ENCODE data around the gene SHANK1.

Gene SHANK1

DNA sequence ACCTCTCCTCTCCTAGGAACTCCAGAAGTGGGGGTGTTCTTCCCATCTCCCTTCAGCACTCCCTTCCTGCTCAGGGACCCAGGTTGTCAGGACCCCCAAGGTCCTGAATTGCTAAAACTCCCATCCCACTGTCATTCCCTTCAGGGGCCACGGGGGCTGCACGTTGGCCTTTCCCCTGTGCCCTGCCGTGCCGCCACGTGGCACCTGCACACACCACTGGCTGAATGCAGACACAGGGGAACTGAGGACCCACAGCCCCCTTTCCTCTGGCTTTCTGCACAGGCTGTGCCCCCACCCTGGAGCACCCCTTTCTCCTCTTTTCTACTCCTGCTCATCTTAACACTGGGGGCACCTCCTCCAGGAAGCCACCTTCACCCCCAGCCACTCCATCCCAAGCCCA is 9.0 kb downstream of the SHANK1 start:
- Histone ChIP-seq H3K4me3 (ENCODE audit: low read depth, low read length) (no peak overlapping the region), H3K9me3 (ENCODE audit: control insufficient read depth, insufficient read depth, low read depth, low read length) (no peaks in the 10 kb centered on the region), H3K36me3 (ENCODE audit: control insufficient read depth, insufficient read depth, low read length) (no peaks in the 10 kb centered on the region), H3K4me1 (ENCODE audit: control insufficient read depth, insufficient read depth, low read length) (no peaks in the 10 kb centered on the region), H3K27me3 (ENCODE audit: control insufficient read depth, insufficient read depth, low read length) (peaks cover 36% of the 10 kb centered on the region), H3K27ac (ENCODE audit: low read depth, low read length) (no peak overlapping the region), H3K9ac (ENCODE audit: low read length) (no peak overlapping the region)

DNA sequence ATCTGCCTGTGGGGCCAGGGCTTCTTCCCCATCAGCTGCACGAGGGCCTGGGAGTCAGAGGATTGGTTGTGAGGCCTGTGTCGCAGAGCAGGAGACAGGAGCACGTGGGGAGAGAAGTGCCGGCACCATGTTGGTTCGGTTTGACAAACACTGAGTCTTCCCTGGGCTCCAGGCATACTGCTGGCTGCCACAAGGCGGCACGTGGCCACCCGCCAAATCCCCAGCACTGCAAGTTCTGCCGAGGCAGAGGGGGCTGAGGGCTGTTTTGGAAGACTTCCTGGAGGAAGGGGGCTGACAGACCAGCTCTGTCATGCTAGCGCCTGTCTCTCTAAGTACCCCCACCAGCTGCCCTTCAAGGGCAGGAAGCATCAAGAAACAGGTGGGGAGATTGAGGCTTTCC is 9.5 kb downstream of the SHANK1 start:
- Histone ChIP-seq H3K27me3 (ENCODE audit: control insufficient read depth, insufficient read depth, low read length) (peaks cover 31% of the 10 kb centered on the region), H3K9ac (ENCODE audit: low read length) (no peak overlapping the region), H3K36me3 (ENCODE audit: control insufficient read depth, insufficient read depth, low read length) (no peaks in the 10 kb centered on the region), H3K27ac (ENCODE audit: low read depth, low read length) (no peak overlapping the region), H3K4me1 (ENCODE audit: control insufficient read depth, insufficient read depth, low read length) (no peaks in the 10 kb centered on the region), H3K9me3 (ENCODE audit: control insufficient read depth, insufficient read depth, low read depth, low read length) (no peaks in the 10 kb centered on the region), H3K4me3 (ENCODE audit: low read depth, low read length) (no peak overlapping the region)

DNA sequence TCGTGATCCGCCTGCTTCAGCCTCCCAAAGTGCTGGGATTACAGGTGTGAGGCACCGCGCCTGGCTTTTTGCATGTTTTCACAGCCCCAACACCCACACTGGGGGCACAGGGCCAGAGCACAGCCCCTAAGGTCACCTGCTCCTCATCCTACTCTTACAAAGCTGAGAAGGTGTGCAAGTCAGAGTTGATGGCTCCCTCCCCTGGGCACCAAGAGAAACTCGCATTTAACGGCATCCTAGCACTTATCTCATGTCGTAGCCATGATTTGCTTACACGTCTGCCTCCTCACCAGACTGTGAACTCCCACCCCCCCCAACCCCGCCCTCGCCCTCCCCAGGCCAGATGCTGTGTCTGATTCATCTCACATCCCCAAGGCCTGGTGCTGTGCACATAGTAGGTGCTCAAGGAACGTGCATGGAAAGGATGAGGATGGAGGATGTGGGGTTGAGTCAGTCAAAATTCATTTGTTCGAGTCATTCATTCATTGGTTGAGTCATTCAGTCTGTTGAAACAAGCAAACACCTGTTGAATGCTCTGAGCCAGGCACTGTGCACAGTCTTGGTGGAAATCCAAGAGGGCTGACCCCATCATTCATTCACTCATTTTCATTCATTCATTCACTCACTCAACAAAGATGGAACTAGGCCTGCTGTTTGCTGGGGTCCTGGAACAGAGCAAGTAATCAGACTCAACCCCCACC is 11.3 kb downstream of the SHANK1 start:
- Histone ChIP-seq H3K27ac (ENCODE audit: low read depth, low read length) (no peak overlapping the region), H3K4me3 (ENCODE audit: low read depth, low read length) (no peak overlapping the region), H3K9me3 (ENCODE audit: control insufficient read depth, insufficient read depth, low read depth, low read length) (no peaks in the 10 kb centered on the region), H3K9ac (ENCODE audit: low read length) (no peak overlapping the region), H3K36me3 (ENCODE audit: control insufficient read depth, insufficient read depth, low read length) (no peaks in the 10 kb centered on the region), H3K4me1 (ENCODE audit: control insufficient read depth, insufficient read depth, low read length) (no peaks in the 10 kb centered on the region), H3K27me3 (ENCODE audit: control insufficient read depth, insufficient read depth, low read length) (peaks cover 40% of the 10 kb centered on the region)

DNA sequence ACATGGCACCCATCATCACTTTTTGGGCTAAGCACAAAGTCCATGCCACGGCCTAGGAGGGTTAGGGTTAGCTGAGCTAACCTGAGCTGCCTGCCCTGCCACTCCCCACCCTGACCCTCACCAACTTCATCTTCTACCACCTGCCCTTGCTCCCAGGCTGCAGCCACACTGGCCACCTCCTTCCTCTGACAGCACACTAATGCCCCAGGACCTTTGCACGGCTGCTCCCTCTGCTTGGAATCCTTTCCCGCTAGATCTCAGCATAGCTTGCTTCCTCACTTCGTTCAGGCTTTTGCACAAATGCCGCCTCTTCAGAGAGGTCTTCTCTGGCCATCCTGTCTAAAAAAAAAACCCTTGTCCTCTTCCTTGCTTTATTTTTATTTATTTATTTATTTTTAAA is 13.2 kb downstream of the SHANK1 start:
- Histone ChIP-seq H3K36me3 (ENCODE audit: control insufficient read depth, insufficient read depth, low read length) (no peaks in the 10 kb centered on the region), H3K4me1 (ENCODE audit: control insufficient read depth, insufficient read depth, low read length) (no peaks in the 10 kb centered on the region), H3K27ac (ENCODE audit: low read depth, low read length) (no peak overlapping the region)

DNA sequence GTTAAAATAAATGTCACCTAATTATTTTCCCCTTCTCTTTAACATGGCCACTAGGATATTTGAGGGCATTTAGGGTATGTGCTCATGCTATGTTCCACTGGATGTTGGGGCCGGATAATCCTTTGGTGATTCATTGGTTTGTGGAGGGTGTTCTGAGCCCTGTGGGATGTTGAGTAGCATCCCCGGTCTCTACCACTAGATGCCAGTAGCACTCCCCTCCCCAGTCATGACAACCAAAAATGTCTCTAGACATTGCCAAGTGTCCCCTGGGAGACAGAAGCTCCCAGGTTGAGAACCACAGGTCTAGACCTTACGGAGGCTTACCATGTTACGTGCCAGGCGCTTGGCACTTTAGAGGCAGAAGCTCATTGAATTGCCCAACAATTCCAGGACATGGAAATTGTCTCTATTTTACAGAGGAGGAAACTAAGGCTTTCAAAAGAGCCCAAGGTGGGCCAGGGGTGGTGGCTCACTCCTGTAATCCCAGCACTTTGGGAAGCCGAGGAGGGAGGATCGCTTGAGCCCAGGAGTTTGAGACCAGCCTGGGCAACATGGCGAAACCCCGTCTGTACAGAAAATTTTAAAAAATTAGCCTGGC is 14.1 kb downstream of the SHANK1 start:
- Histone ChIP-seq H3K9ac (ENCODE audit: low read length) (no peak overlapping the region), H3K27ac (ENCODE audit: low read depth, low read length) (no peak overlapping the region), H3K9me3 (ENCODE audit: control insufficient read depth, insufficient read depth, low read depth, low read length) (no peaks in the 10 kb centered on the region), H3K4me1 (ENCODE audit: control insufficient read depth, insufficient read depth, low read length) (no peaks in the 10 kb centered on the region), H3K4me3 (ENCODE audit: low read depth, low read length) (no peak overlapping the region), H3K27me3 (ENCODE audit: control insufficient read depth, insufficient read depth, low read length) (peaks cover 51% of the 10 kb centered on the region), H3K36me3 (ENCODE audit: control insufficient read depth, insufficient read depth, low read length) (no peaks in the 10 kb centered on the region)

More for the DNA sequence above, 13.2 kb downstream of the SHANK1 start:
- Histone ChIP-seq H3K27me3 (ENCODE audit: control insufficient read depth, insufficient read depth, low read length) (peaks cover 52% of the 10 kb centered on the region), H3K9ac (ENCODE audit: low read length) (no peak overlapping the region), H3K9me3 (ENCODE audit: control insufficient read depth, insufficient read depth, low read depth, low read length) (no peaks in the 10 kb centered on the region), H3K4me3 (ENCODE audit: low read depth, low read length) (no peak overlapping the region)

DNA sequence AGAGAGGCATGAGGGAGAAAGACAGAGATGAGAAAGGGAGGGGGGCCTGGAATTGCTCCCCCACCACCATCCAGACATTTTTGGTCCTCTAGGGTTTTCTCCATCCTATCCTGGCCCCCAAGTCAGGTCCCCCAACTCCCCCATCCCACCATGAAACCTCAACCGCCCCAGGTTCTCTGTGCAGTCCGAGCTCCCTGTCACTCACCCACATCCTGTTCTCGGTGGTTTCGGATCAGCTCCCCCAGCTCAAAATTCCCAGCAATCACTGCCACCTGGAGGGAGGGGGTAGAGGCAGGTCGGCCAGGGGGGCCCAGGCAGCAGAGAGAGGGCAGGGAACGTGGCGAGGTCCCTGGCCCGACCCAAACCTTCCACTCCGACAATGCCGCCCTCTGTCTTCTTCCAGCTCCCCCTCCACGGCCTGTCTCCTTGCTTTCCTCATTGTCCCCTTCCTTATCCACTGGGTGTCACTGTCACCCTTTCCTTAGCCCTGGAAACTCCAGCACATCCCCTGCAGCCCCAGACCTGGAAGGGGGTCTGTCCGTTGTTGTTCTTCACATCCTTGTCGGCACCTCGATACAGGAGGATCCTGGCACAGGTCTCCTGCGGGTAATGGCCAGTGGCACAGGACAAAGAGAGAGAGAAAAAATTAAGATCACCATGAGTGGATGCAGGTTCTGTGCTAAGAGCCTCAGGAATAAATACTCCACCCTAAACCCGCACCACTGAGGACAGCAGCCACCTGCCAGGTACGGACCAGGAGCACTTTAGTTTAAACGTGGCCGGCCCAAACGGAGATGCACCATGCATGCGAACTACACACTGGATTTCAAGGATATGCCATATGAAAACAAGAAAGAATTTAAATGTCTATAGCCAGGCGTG is 15.4 kb downstream of the SHANK1 start:
- Histone ChIP-seq H3K27me3 (ENCODE audit: control insufficient read depth, insufficient read depth, low read length) (peaks cover 55% of the 10 kb centered on the region), H3K4me1 (ENCODE audit: control insufficient read depth, insufficient read depth, low read length) (no peaks in the 10 kb centered on the region), H3K36me3 (ENCODE audit: control insufficient read depth, insufficient read depth, low read length) (no peaks in the 10 kb centered on the region), H3K4me3 (ENCODE audit: low read depth, low read length) (no peak overlapping the region), H3K9me3 (ENCODE audit: control insufficient read depth, insufficient read depth, low read depth, low read length) (no peaks in the 10 kb centered on the region), H3K9ac (ENCODE audit: low read length) (no peak overlapping the region), H3K27ac (ENCODE audit: low read depth, low read length) (no peak overlapping the region)

DNA sequence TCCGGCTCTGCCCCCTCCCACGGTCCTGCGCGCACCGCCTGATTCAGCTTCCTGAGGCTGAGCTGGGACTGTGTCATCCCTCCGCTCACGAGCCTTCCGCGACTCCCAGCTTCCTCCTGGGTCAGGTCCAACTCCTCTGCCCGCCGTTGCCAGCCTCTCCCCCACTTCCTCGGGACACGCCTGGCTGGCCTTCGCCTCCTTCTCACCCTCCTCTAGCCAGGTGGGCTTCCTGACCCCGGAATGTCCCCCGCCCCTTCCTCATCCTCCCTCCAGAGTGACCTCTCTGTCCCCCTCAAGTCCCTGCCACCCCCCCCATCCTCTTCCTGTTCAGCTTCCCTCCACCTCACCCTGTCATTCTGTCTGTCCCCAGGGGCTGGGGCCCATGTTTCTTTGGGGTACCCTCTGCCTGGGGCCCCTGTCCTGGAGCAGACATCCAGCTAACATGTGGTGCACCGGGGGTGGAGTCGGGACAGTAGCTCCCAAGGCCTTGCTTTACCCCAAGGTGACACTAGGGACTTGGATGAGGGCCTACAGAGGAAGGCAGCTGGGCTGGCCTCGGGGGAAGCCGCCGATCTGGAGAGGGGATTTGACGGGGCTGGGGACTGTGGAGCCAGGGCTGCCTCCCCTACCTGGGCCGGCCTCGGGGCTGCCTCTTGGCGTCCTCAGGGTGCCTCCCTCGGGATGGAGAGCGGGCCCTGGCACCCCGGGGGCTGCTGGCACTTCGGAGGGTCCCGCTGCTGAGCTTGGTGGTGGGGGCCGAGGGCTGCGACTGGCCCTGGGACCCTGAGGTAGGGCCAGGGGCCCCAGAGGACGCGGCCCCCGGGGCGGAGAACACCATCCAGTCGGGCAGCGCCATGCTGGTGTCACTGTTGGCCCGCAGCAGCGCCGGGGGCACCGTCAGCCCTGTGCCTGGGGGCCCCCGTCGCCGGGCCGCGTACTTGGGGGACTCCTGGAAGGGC is 16.5 kb downstream of the SHANK1 start:
- no peak overlapping the region for H3K9ac ChIP-seq (ENCODE audit: low read length)
- no peaks in the 10 kb centered on the region for H3K4me1 ChIP-seq (ENCODE audit: control insufficient read depth, insufficient read depth, low read length)
- no peak overlapping the region for H3K4me3 ChIP-seq (ENCODE audit: low read depth, low read length)

DNA sequence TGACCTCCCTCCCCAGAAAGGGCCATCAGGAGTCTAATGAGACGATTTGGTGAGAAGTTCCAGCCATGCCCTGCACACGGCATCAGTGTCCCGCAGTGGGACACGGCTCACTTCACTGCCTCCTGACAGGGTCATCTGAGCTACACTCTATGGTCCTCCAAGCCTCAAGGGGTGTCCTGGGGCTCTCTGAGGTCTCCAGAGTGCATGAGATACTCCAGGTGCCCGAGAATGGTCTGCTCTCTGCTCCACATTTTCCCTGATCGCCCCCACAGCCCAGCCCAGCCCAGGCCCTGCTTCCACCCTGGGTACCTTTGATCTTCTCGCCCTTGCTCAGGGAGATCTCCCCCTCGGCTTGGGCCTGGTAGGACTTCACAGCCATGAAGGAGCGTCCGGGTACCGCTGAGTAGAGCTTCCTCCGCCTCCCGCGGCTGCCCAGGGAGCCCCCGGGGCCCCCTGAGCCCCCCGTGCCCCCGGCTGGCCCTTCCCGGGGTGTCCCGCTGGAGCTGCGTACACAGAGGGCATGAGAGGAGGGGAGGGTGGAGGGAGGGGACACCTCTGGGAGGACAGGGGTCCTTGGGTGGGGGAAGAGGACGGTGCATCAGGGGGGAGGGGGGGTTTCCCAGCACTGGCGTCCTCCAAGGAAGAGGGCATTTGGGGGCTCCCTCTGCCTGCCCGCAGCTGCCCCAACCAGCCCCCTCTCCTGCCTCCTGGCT is 17.3 kb downstream of the SHANK1 start:
- no peaks in the 10 kb centered on the region for H3K36me3 ChIP-seq (ENCODE audit: control insufficient read depth, insufficient read depth, low read length)
- no peaks in the 10 kb centered on the region for H3K4me1 ChIP-seq (ENCODE audit: control insufficient read depth, insufficient read depth, low read length)
- no peaks in the 10 kb centered on the region for H3K9me3 ChIP-seq (ENCODE audit: control insufficient read depth, insufficient read depth, low read depth, low read length)
- no peak overlapping the region for H3K27ac ChIP-seq (ENCODE audit: low read depth, low read length)
- H3K9ac ChIP-seq (ENCODE audit: low read length): no peak overlapping the region
- no peak overlapping the region for H3K4me3 ChIP-seq (ENCODE audit: low read depth, low read length)
- peaks cover 73% of the 10 kb centered on the region for H3K27me3 ChIP-seq (ENCODE audit: control insufficient read depth, insufficient read depth, low read length)

More for the DNA sequence above, 16.5 kb downstream of the SHANK1 start:
- no peaks in the 10 kb centered on the region for H3K9me3 ChIP-seq (ENCODE audit: control insufficient read depth, insufficient read depth, low read depth, low read length)
- H3K27ac ChIP-seq (ENCODE audit: low read depth, low read length): no peak overlapping the region
- H3K27me3 ChIP-seq (ENCODE audit: control insufficient read depth, insufficient read depth, low read length): peaks cover 65% of the 10 kb centered on the region
- H3K36me3 ChIP-seq (ENCODE audit: control insufficient read depth, insufficient read depth, low read length): no peaks in the 10 kb centered on the region

DNA sequence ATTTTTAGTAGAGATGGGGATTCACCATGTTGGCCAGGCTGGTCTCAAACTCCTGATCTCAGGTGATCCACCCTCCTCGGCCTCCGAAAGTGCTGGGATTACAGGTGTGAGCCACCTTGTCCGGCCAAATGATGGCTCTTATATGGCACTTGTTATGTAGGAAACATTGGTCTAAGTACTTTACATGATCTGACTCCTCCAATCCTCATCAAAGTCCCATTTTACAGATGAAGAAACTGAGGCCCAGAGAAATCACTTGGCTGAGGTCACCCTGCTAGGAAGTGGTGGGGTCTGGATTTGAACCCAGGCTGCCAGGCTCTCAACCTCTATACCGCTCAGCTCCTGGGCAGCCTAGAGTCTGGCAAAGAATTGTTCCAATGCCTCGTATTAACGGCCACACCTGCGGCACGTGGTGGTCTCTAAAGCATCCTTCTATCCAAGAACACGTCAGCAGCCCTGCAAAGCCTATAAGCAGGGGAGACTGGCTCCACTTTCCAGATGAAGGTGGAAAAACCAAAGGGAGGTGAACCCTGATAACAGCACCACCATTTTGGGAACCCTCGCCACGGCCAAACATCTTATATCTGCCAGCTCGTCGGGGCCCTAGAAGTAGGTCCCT is 18.1 kb downstream of the SHANK1 start:
- Histone ChIP-seq H3K9ac (ENCODE audit: low read length) (no peak overlapping the region), H3K9me3 (ENCODE audit: control insufficient read depth, insufficient read depth, low read depth, low read length) (no peaks in the 10 kb centered on the region), H3K27ac (ENCODE audit: low read depth, low read length) (no peak overlapping the region), H3K27me3 (ENCODE audit: control insufficient read depth, insufficient read depth, low read length) (peaks cover 81% of the 10 kb centered on the region), H3K4me3 (ENCODE audit: low read depth, low read length) (no peak overlapping the region), H3K4me1 (ENCODE audit: control insufficient read depth, insufficient read depth, low read length) (no peaks in the 10 kb centered on the region), H3K36me3 (ENCODE audit: control insufficient read depth, insufficient read depth, low read length) (no peaks in the 10 kb centered on the region)

Data from HUES6 (cell line).